ENCODE results near the gene FKBP1B. TPM values are rescaled to one million over a fixed set of nuclear protein-coding genes. Genes with fewer than 3 reads are reported as not detected.

FKBP1B gene
- total and polyA plus RNA-seq, 2 donors (not counting 3 experiments of a cell fraction or from before 2014, with no cell fraction given): 12.9 to 40.2 TPM

GRCh38 chr2:24104110-24104650 is 54.6 kb downstream of the FKBP1B start:
- no peak overlapping the region for H2AFZ ChIP-seq (ENCODE audit: low read depth, low read length)
- H3K79me2 ChIP-seq (ENCODE audit: control insufficient read depth, insufficient read depth, low read length): no peaks in the 10 kb centered on the region
- H4K20me1 ChIP-seq (replicated peaks; ENCODE audit: control insufficient read depth, extremely low read depth, insufficient read depth, low read length): no peaks in the 10 kb centered on the region
- H3K4me1 ChIP-seq (ENCODE audit: control insufficient read depth, extremely low read depth, insufficient read depth, low read length): no peaks in the 10 kb centered on the region
- FAIRE-seq (no peak), DNase-seq (ENCODE audit: low read depth, low spot score) (no peak)
- H3K27ac ChIP-seq (ENCODE audit: insufficient read depth, low read depth, low read length): no peak overlapping the region
- H3K9me1 ChIP-seq (replicated peaks; ENCODE audit: control insufficient read depth, extremely low read depth, insufficient read depth, low read length): no peaks in the 10 kb centered on the region
- H3K4me3 ChIP-seq (replicated peaks in 1 of 3; ENCODE audit: insufficient read depth in 1 of 3, low read depth in 1 of 3, low read length in 3 of 3): no peak overlapping the region
- CTCF ChIA-PET: no interaction called here
- H3K9me3 ChIP-seq (replicated peaks; ENCODE audit: control insufficient read depth, insufficient read depth, low read length): no peaks in the 10 kb centered on the region
- TF ChIP-seq POLR2A (IDR thresholded peaks at IDR 0.05; ENCODE audit: low read depth, low read length): no peak
- no peak for TF ChIP-seq FOS (IDR thresholded peaks at IDR 0.05; ENCODE audit: borderline replicate concordance, insufficient read depth, low read length)
- TF ChIP-seq EZH2 (IDR thresholded peaks at IDR 0.05; ENCODE audit: borderline replicate concordance, low read depth, low read length, severe bottlenecking): no peak
- H3K4me2 ChIP-seq (ENCODE audit: insufficient read depth, low read length): no peak overlapping the region
- POLR2A ChIA-PET: no interaction called here
- dilution Hi-C loops (cut with MboI; ENCODE audit: extremely low pct_ligation_motif_present, low sequenced_read_pairs): no loop called here
- intact Hi-C loops (cut with micrococcal nuclease): no loop called here
- no peaks in the 10 kb centered on the region for H3K36me3 ChIP-seq (ENCODE audit: control insufficient read depth in 2 of 2, extremely low read depth in 1 of 2, insufficient read depth in 2 of 2, low read length in 2 of 2)
- BruUV-seq (replicated peaks): no TSS peak
- H3K9ac ChIP-seq (replicated peaks; ENCODE audit: extremely low read depth, insufficient read depth, low read length): no peak overlapping the region
- H3K27me3 ChIP-seq (ENCODE audit: control insufficient read depth in 2 of 2, insufficient read depth in 2 of 2, low read length in 2 of 2): peaks cover 0 to 2% of the 10 kb centered on the region in 2 experiments

GRCh38 chr2:24104906-24105305 is 55.4 kb downstream of the FKBP1B start:
- no peak for TF ChIP-seq POLR2AphosphoS5 (IDR thresholded peaks at IDR 0.05; ENCODE audit: insufficient read depth, low read depth, low read length)
- no peak for TF ChIP-seq EZH2 (IDR thresholded peaks at IDR 0.05; ENCODE audit: borderline replicate concordance, low read depth, low read length, severe bottlenecking)
- TF ChIP-seq MYC (IDR thresholded peaks at IDR 0.05; ENCODE audit: low read depth, low read length): no peak
- no peak for TF ChIP-seq JUN (IDR thresholded peaks at IDR 0.05; ENCODE audit: borderline replicate concordance, insufficient read depth, insufficient read length, low read depth)
- no peak for TF ChIP-seq CTCF (IDR thresholded peaks at IDR 0.05; ENCODE audit: extremely low read depth in 1 of 2, insufficient read depth in 1 of 2, low read depth in 1 of 2, low read length in 2 of 2)
- no peak for TF ChIP-seq POLR2A (IDR thresholded peaks at IDR 0.05; ENCODE audit: low read depth, low read length)
- TF ChIP-seq FOS (IDR thresholded peaks at IDR 0.05; ENCODE audit: borderline replicate concordance, insufficient read depth, low read length): no peak

More at GRCh38 chr2:24104906-24105305, 55.4 kb downstream of the FKBP1B start:
- Histone ChIP-seq H3K36me3 (ENCODE audit: control insufficient read depth in 2 of 2, extremely low read depth in 1 of 2, insufficient read depth in 2 of 2, low read length in 2 of 2) (no peaks in the 10 kb centered on the region), H3K4me1 (ENCODE audit: control insufficient read depth, extremely low read depth, insufficient read depth, low read length) (no peaks in the 10 kb centered on the region), H3K27me3 (ENCODE audit: control insufficient read depth in 2 of 2, insufficient read depth in 2 of 2, low read length in 2 of 2) (peaks cover 0 to 2% of the 10 kb centered on the region in 2 experiments), H4K20me1 (replicated peaks; ENCODE audit: control insufficient read depth, extremely low read depth, insufficient read depth, low read length) (no peaks in the 10 kb centered on the region), H3K27ac (ENCODE audit: insufficient read depth, low read depth, low read length) (no peak overlapping the region), H3K9me1 (replicated peaks; ENCODE audit: control insufficient read depth, extremely low read depth, insufficient read depth, low read length) (no peaks in the 10 kb centered on the region), H3K79me2 (ENCODE audit: control insufficient read depth, insufficient read depth, low read length) (no peaks in the 10 kb centered on the region), H2AFZ (ENCODE audit: low read depth, low read length) (no peak overlapping the region), H3K9me3 (replicated peaks; ENCODE audit: control insufficient read depth, insufficient read depth, low read length) (no peaks in the 10 kb centered on the region), H3K4me2 (ENCODE audit: insufficient read depth, low read length) (no peak overlapping the region), H3K4me3 (replicated peaks in 1 of 3; ENCODE audit: insufficient read depth in 1 of 3, low read depth in 1 of 3, low read length in 3 of 3) (no peak overlapping the region), H3K9ac (replicated peaks; ENCODE audit: extremely low read depth, insufficient read depth, low read length) (no peak overlapping the region)
- intact Hi-C loops (cut with micrococcal nuclease): no loop called here
- FAIRE-seq (no peak), DNase-seq (ENCODE audit: low read depth, low spot score) (no peak)
- dilution Hi-C loops (cut with MboI; ENCODE audit: extremely low pct_ligation_motif_present, low sequenced_read_pairs): no loop called here
- no TSS peak for BruUV-seq (replicated peaks)
- ChIA-PET CTCF (no interaction called here), POLR2A (no interaction called here)
